Parathyroid adenoma (tissue), 2 donors: ENCODE measurements around the gene ZEB2.

ENCODE experiments used
- H2AFZ ChIP-seq: fragments of 300-600 bp; sonication (generic); one replicate; pipeline ENCODE4 v1.7.0; 2017; ENCODE audit warnings: antibody characterized with exemption, mild to moderate bottlenecking
- H3K27ac ChIP-seq: fragments of 300-600 bp; sonication (generic); one replicate; pipeline ENCODE4 v1.7.0; 2017
- H3K27me3 ChIP-seq: fragments of 300-600 bp; sonication (generic); one replicate; pipeline ENCODE4 v1.7.0; 2017; ENCODE audit warnings: low read length; ENCODE audit not compliant: control insufficient read depth, insufficient read depth
- H3K36me3 ChIP-seq: fragments of 300-600 bp; sonication (generic); one replicate; pipeline ENCODE4 v1.7.0; 2017; ENCODE audit warnings: low read length; ENCODE audit not compliant: control insufficient read depth, insufficient read depth
- H3K4me1 ChIP-seq: fragments of 300-600 bp; sonication (generic); one replicate; pipeline ENCODE4 v1.7.0; 2017; ENCODE audit warnings: control low read depth
- H3K4me2 ChIP-seq: fragments of 300-600 bp; sonication (generic); one replicate; pipeline ENCODE4 v1.7.0; 2017; ENCODE audit warnings: low read length
- H3K4me3 ChIP-seq: fragments of 300-600 bp; sonication (generic); one replicate; pipeline ENCODE4 v1.7.0; 2017; ENCODE audit warnings: low read depth, low read length
- H3K79me2 ChIP-seq: fragments of 300-600 bp; sonication (generic); one replicate; pipeline ENCODE4 v1.7.0; 2017; ENCODE audit warnings: control low read depth
- H3K9ac ChIP-seq: fragments of 300-600 bp; sonication (generic); one replicate; pipeline ENCODE4 v1.7.0; 2017; ENCODE audit warnings: mild to moderate bottlenecking
- H3K9me3 ChIP-seq: fragments of 300-600 bp; sonication (generic); one replicate; pipeline ENCODE4 v1.7.0; 2017; ENCODE audit warnings: low read length; ENCODE audit not compliant: control insufficient read depth
- CTCF ChIP-seq: fragments of 300-600 bp; sonication (generic); IDR thresholded peaks from one replicate; pipeline ENCODE4 v1.7.0; 2017; ENCODE audit warnings: antibody characterized with exemption, mild to moderate bottlenecking
- donor health status: primary hyperparathyroidism.

The ZEB2 gene

GRCh38 chr2:144383571-144384100 lies 136.3 kb downstream of the ZEB2 start:
- H3K4me1 ChIP-seq = no peaks in the 10 kb centered on the region
- H3K36me3 ChIP-seq = no peaks in the 10 kb centered on the region
- no peak for TF ChIP-seq CTCF
- no peaks in the 10 kb centered on the region for H3K9me3 ChIP-seq
- no peak overlapping the region for H2AFZ ChIP-seq
- no peak overlapping the region for H3K9ac ChIP-seq
- H3K27ac ChIP-seq = no peak overlapping the region
- no peaks in the 10 kb centered on the region for H3K79me2 ChIP-seq
- no peaks in the 10 kb centered on the region for H3K27me3 ChIP-seq
- no peak overlapping the region for H3K4me2 ChIP-seq
- H3K4me3 ChIP-seq = no peak overlapping the region

DNA sequence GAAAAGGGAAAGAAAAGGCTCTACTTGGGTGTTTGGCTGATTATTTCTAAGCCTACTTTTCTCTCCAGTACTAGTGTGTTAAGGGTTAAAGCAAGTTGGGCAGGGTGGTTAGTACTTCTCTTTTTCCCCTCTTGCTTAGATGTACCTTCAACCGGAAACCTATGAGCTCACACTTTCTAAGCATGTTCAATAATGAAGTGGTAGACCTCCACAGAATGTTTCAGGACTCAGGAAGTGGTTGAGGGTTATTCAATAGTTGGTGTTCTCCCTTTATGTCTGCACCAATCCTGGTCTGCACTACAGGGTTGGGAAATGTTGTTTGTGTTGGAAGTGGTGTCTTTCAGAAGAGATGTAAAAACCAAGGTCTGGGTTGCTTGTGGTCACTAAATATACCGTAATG lies 137.1 kb downstream of the ZEB2 start:
- no peaks in the 10 kb centered on the region for H3K9me3 ChIP-seq
- H3K4me3 ChIP-seq = no peak overlapping the region
- H3K27ac ChIP-seq = no peak overlapping the region
- no peak overlapping the region for H3K4me2 ChIP-seq
- no peak for TF ChIP-seq CTCF
- no peak overlapping the region for H3K9ac ChIP-seq
- H3K27me3 ChIP-seq = no peaks in the 10 kb centered on the region
- H3K79me2 ChIP-seq = no peaks in the 10 kb centered on the region
- H3K36me3 ChIP-seq = no peaks in the 10 kb centered on the region
- H3K4me1 ChIP-seq = no peaks in the 10 kb centered on the region
- H2AFZ ChIP-seq = no peak overlapping the region

- no peak for TF ChIP-seq CTCF
- Histone ChIP-seq H3K4me3 (no peak overlapping the region), H3K4me2 (no peak overlapping the region), H3K79me2 (no peaks in the 10 kb centered on the region), H3K27ac (no peak overlapping the region), H3K4me1 (no peaks in the 10 kb centered on the region), H3K36me3 (no peaks in the 10 kb centered on the region), H2AFZ (no peak overlapping the region), H3K9me3 (no peaks in the 10 kb centered on the region), H3K27me3 (no peaks in the 10 kb centered on the region), H3K9ac (no peak overlapping the region)
These were observed 138.2 kb downstream of the ZEB2 start for GRCh38 chr2:144381716-144382115.

- TF ChIP-seq CTCF = no peak
- Histone ChIP-seq H3K27me3 (no peaks in the 10 kb centered on the region), H3K79me2 (no peaks in the 10 kb centered on the region), H3K4me3 (no peak overlapping the region), H3K4me2 (no peak overlapping the region), H3K9ac (no peak overlapping the region), H3K36me3 (no peaks in the 10 kb centered on the region), H3K4me1 (no peaks in the 10 kb centered on the region), H2AFZ (no peak overlapping the region), H3K27ac (no peak overlapping the region), H3K9me3 (no peaks in the 10 kb centered on the region)
These were observed 140.0 kb downstream of the ZEB2 start for GRCh38 chr2:144379851-144380311.

DNA sequence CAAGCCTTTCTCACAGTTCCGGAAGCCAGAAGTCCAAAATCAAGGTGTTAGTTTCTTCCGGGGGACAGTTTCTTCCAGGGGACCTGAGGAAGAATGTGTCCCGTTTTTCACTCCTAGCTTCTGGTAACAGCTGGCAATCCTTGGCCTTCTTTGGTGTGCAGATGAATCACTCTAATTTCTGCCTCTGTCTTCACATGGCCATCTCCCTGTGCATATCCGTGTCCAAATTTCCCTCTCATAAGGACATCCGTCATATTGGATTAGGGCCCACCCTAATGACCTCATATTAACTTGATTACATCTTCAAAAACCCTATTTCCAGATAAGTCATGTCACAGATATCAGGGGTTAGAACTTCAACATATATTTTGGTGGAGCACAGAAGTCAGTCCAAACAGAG lies 141.4 kb downstream of the ZEB2 start:
- no peak overlapping the region for H3K27ac ChIP-seq
- H3K4me3 ChIP-seq = no peak overlapping the region
- H3K27me3 ChIP-seq = no peaks in the 10 kb centered on the region
- H3K9ac ChIP-seq = no peak overlapping the region
- no peak overlapping the region for H3K4me2 ChIP-seq
- TF ChIP-seq CTCF = no peak
- H3K4me1 ChIP-seq = no peaks in the 10 kb centered on the region
- no peaks in the 10 kb centered on the region for H3K36me3 ChIP-seq
- no peaks in the 10 kb centered on the region for H3K9me3 ChIP-seq
- no peaks in the 10 kb centered on the region for H3K79me2 ChIP-seq
- no peak overlapping the region for H2AFZ ChIP-seq
